ENCODE measurements around the gene TCF7L2.

The TCF7L2 gene

DNA sequence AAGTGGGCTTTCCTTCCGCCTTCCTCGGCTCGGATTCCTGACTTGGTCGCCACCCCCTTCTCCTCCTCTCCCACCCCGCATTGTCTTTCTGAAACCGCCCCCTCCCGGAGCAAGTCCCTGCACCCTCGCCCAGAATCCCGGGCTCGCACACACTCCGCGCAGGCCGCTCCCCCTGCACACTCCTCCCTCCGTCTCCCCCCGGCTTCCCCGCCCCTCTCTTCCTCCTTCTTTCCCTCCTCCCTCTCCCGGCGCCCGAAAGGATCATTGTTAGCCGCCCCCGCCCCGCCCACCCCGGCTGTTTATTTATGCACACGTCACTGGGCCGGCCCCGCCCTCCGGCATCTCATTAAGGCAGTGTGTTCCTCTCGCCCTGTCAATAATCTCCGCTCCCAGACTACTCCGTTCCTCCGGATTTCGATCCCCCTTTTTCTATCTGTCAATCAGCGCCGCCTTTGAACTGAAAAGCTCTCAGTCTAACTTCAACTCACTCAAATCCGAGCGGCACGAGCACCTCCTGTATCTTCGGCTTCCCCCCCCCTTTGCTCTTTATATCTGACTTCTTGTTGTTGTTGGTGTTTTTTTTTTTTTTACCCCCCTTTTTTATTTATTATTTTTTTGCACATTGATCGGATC is at the start of gene TCF7L2:
Gene TCF7L2, plus strand, starts transcription at position 373 of the 633 bp plus-strand sequence. CDS start 510 bp downstream, outside the sequence.
- in situ Hi-C loops (cut with MboI; ENCODE audit: low sequenced_read_pairs), result no loop called here

GRCh38 chr10:112902730-112903129 is 47.3 kb upstream of the TCF7L2 start:
- in situ Hi-C loops (cut with MboI; ENCODE audit: low sequenced_read_pairs), result no loop called here

DNA sequence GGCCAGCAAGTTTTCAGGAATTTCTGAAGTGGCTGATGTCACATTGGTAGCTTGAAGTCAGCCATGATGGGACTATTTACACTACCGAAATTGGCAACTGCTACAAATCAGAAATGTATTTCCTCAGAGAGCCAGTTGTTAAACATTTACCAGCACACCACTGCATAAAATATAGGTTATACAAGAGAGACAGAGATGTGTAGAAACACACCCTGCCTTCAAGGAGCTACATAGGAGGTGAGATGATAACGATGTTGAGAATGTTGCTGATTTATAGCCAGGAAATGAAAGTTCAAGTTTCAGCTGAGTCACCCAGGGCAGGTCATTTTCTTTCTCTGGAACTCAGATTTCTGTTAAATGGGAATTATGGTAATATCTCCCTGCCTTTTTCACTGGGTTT is 46.0 kb upstream of the TCF7L2 start:
- in situ Hi-C loops (cut with MboI; ENCODE audit: low sequenced_read_pairs), result no loop called here

DNA sequence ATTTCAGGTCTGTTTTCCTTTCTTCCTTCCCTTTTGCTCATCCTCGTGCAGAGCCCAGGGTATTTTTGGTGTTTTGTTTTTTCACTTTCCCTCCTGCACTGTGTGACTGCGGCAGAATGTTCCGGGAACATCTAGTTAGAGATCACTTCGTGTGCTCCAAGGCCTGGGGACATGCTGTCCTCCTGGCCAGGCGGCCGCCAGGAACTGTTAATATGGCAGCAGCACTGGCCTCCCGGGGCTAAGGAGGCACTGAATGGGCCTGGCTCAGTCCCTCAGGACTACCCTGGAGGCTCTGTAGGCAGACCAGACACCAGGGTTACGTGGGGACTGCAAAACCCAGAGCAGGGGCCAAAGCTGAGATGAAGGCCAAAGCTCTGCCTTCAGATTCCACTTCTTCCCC is 43.1 kb upstream of the TCF7L2 start:
- in situ Hi-C loops (cut with MboI; ENCODE audit: low sequenced_read_pairs), result no loop called here

- in situ Hi-C loops (cut with MboI; ENCODE audit: low sequenced_read_pairs), result no loop called here
Observed at GRCh38 chr10:112907893-112908292, 42.2 kb upstream of the TCF7L2 start.

DNA sequence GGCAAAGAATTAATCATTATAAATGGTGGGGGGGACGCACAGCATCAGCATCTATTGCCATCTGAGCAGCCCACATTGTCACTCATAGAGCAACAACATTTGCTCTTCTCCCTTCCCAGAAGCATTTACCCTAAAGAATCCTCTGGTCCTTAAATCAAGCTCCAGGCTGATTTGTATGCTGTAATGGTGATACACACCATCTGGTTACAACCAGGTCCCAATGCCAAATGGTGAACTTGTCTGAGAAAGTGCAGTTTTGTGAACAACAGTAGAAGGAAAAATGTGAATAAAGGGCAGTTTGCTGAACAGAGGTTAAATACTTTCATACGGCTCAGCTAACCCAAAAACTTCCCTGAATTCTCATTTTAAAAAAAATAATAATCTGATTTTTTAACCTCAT is 38.8 kb upstream of the TCF7L2 start:
- in situ Hi-C loops (cut with MboI; ENCODE audit: low sequenced_read_pairs), result no loop called here

- in situ Hi-C loops (cut with MboI; ENCODE audit: low sequenced_read_pairs), result no loop called here
Observed at GRCh38 chr10:112912410-112912928, 37.6 kb upstream of the TCF7L2 start.

- in situ Hi-C loops (cut with MboI; ENCODE audit: low sequenced_read_pairs), result no loop called here
Observed at GRCh38 chr10:112913255-112913654, 36.8 kb upstream of the TCF7L2 start.

DNA sequence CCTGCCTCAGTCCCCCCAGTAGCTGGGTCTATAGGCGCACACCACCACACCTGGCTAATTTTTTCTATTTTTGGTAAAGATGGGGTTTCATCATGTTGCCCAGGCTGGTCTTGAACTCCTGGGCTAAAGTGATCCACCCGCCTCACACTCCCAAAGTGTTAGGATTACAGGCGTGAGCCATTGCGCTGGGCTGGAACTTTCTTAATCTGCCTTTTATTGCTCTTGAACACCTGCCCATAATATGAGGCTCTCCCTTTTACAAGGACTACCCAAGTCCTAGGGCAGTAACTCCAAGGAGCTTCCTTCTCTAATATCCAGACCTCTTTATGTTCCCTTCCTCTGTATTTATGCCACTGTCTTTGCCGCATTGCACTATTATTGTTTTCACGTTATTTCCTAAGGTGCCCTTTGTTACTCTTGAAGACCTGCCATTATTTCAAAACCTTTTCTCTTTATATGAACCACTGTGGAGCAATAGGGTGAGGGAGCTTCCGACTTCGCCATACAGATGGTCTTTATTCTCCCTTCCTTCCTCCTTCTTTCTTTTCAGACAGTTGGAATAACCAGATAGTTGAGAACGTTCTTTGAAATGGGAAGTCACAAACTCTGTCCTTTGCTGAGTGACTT is 36.3 kb upstream of the TCF7L2 start:
- in situ Hi-C loops (cut with MboI; ENCODE audit: low sequenced_read_pairs), result no loop called here

DNA sequence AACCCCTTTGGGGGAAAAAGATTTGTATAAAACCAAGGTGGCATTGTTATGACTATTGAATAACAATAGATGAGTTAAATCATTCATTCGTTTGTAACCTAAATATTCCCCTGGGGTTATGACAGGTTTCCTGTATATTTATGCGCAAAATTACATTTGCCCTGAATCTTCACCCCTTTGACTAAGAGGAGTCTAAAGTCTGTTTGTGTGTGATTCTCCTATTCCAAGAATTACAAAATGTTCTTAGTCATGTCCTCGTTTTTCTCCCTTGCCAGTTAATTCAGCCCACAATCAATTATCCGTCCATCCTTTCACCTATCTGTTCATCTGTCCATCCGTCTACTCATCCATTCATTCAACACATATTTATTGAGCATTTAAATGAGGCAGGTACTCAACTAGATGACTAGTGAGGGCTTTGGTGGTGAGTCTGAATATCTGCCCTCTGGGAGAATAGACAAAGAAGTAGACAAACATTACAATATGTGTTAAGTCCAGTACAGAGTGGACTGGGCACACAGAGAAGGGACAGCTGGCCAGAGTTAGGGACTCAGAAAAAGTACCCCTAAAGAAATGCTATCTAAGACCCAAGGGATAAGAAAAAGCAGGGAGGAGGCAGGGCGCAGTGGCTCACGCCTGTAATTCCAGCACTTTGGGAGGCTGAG is 35.6 kb upstream of the TCF7L2 start:
- in situ Hi-C loops (cut with MboI; ENCODE audit: low sequenced_read_pairs), result no loop called here

GRCh38 chr10:112915590-112916572 is 34.2 kb upstream of the TCF7L2 start:
- in situ Hi-C loops (cut with MboI; ENCODE audit: low sequenced_read_pairs), result no loop called here

- in situ Hi-C loops (cut with MboI; ENCODE audit: low sequenced_read_pairs), result no loop called here
Observed at GRCh38 chr10:112917681-112918080, 32.4 kb upstream of the TCF7L2 start.

- in situ Hi-C loops (cut with MboI; ENCODE audit: low sequenced_read_pairs), result no loop called here
Observed at GRCh38 chr10:112918771-112919170, 31.3 kb upstream of the TCF7L2 start.

GRCh38 chr10:112919721-112920120 is 30.3 kb upstream of the TCF7L2 start:
- in situ Hi-C loops (cut with MboI; ENCODE audit: low sequenced_read_pairs), result no loop called here

DNA sequence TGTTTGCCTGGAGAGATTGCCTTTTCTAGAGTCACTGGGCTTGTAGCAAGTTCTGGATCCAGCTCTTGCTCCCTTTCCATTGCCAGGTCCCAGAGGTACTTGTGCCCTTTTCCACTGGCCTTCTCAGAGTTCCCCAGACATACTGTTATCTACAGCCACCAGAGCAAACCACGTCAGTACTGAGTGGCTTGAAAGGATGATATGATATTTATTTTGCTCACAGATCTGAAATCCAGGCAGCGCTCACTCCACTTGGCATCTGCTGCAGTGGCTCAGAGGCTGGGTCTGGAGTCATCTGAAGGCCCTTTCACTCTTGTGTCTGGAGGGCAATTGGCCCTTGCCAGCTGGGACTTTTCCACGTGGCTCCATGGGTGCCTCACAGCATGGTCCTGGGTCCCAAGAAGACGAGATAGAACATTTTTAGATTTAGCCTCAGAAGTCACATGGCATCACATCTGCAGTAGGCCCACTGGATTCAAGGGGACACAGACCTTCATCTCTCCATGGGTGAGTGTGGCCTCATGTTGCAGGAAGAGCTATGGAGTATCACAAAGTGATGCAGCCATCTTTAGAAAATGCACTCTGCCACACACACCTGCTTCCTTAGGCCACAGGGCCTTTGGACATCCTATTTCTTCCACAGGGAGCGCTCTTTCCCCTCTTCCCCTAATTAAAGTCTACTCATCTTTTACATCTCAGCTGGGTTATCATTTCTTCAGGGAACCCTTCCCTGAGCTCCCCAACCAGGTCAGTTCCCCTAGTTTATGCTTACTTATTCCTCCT is 22.9 kb upstream of the TCF7L2 start:
- in situ Hi-C loops (cut with MboI; ENCODE audit: low sequenced_read_pairs), result no loop called here

DNA sequence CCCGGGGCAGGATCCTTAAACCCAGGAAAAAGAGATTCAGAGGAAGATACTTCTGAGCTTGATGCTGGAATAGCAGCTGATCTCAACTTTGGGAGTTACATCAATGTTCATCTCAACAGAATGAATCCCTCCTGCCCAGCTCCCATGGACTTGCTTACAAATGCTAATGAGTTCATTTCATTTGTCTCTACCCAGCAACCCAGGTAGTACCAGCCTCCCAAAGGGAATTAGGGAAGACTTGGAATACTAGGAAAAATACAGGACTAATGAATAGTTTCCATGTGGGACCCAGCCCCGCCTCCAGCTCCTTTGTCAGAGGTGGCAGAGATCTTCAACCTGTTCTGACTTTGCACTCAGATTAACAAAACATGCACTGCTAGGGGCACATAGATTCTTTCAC is 22.1 kb upstream of the TCF7L2 start:
- in situ Hi-C loops (cut with MboI; ENCODE audit: low sequenced_read_pairs), result no loop called here

DNA sequence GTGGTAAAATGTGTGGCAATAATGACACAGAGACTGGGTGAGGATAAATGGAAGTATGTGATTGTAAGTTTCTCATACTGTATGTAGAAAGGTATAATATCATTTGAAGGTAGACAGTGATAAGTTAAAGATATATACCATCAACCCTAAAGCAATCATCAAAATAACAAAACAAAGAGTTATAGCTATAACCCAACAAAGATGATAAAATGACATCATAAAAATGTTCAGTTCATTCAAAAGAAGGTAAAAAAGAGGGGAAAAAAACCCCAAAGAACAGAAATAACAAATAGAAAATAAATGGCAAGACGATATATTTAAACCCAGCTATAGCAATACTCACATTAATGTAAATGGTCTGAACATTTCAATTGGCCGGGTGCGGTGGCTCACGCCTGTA is 17.4 kb upstream of the TCF7L2 start:
- in situ Hi-C loops (cut with MboI; ENCODE audit: low sequenced_read_pairs), result no loop called here

DNA sequence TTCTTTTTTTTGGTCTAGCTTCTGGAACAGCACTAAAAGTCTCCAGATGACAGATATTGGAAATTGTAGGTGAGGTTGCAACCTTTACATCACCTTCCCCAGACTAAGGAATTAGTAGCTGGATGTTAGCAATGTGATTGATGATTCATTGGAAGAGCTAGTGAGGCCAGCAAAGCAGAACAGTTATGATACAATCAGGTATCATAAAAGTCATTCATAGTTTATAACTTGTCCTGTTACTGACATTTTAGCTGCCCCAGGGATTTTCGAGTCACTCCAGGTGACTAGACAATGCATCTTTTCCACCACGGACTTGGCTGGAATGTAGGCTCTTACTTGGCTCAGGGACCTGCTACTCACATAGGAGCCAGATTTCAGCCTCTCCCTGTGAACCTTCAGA is 15.9 kb upstream of the TCF7L2 start:
- in situ Hi-C loops (cut with MboI; ENCODE audit: low sequenced_read_pairs), result no loop called here

DNA sequence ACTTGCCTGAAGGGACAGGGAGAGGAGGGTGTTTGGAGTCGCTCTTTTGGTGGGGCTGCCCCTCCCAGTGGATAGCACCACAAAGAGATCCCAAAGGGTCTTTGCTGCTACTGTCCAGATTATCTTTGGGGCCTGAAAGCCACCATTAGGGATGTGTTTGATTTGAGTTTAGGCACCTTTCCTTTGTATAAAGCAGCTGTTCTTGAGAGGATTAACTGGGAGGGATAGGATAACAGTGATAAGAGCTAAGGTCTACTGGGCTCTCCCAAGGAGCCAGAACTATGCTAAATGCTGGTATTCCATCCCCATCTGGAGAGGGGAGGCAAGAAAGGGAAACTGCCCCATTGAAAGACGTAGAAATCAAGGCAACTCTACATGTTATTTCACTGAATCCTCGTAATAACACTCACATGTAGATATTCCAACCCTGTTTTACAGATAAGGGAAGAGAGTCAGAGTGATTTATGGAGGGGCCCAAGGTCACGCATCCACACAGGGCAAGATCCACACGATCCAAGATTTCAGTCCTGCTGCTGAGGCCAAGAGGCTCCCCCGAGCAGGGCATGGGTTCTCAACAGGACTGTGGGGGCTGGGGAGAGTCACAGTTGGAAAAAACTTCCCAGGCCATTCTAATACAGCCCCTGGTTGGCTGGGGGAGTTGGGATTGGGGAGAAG is 11.1 kb upstream of the TCF7L2 start:
- in situ Hi-C loops (cut with MboI; ENCODE audit: low sequenced_read_pairs), result no loop called here

GRCh38 chr10:112945811-112946210 is 4.2 kb upstream of the TCF7L2 start:
- in situ Hi-C loops (cut with MboI; ENCODE audit: low sequenced_read_pairs), result no loop called here

Measured in HL-60/S4 treated with phorbol 12-myristate 13-acetate at 8.2 ng/mL for 4 days and 3 days (cell line).